Measurements from ENCODE around the gene GLT8D2.

GLT8D2 gene

DNA sequence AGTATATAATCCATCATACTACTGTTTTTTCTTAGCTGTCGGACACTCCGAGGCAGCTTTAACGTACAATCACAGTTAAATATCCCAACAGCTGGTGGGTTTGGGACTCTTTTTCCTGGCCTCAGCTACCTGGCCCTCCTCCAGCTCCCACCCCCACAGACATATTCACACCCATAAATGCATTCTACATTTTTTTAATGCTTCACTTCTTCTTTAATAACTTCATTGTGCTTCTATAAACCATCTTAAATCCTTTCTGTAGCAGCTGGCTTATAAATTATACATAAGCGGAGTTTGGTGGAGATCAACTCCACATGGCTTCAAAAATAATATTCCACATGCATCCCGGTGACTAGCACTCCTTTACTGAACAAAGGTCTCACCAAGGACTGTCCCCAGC lies 51.0 kb downstream of the GLT8D2 start:
- no peak for DNase-seq (ENCODE audit: low spot score)
- TF ChIP-seq, protein P1, sequence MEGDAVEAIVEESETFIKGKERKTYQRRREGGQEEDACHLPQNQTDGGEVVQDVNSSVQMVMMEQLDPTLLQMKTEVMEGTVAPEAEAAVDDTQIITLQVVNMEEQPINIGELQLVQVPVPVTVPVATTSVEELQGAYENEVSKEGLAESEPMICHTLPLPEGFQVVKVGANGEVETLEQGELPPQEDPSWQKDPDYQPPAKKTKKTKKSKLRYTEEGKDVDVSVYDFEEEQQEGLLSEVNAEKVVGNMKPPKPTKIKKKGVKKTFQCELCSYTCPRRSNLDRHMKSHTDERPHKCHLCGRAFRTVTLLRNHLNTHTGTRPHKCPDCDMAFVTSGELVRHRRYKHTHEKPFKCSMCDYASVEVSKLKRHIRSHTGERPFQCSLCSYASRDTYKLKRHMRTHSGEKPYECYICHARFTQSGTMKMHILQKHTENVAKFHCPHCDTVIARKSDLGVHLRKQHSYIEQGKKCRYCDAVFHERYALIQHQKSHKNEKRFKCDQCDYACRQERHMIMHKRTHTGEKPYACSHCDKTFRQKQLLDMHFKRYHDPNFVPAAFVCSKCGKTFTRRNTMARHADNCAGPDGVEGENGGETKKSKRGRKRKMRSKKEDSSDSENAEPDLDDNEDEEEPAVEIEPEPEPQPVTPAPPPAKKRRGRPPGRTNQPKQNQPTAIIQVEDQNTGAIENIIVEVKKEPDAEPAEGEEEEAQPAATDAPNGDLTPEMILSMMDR (IDR thresholded peaks at IDR 0.05; ENCODE audit: borderline replicate concordance, control extremely low read depth, extremely low read depth, insufficient read depth, missing control alignments) = no peak
- in situ Hi-C loops (cut with MboI; ENCODE audit: low sequenced_read_pairs, unreplicated experiment) = no loop called here

DNA sequence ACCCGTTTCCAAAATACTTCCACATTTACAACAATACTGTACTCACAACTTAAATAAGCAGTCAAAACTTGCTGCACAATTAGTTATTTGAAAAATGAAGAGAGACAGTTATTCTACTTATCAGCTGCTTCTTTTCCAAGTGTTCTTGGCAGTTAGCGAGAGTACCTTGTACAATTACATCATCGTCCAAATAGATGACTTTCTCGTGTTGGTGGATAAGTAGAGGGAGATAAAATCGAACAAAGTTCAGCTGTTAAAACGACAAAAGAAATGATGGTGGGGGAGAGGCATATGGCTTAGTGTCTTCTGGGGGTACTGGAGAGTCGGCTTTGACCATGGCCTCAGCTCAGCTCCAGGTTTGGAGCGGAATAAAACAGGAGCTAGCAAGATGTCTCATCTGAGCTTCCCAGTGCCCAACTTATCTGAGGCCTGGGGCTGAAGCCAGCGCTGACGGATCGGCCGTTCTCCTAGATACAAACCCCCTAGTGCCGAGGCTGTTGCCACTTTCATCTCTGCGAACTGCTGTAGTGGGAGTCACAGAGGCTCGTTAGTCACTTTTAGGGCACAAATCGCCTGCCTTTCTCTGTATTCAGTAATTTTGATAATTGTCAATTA lies 52.6 kb downstream of the GLT8D2 start:
- in situ Hi-C loops (cut with MboI; ENCODE audit: low sequenced_read_pairs, unreplicated experiment) = no loop called here
- TF ChIP-seq, protein P1 (IDR thresholded peaks at IDR 0.05; ENCODE audit: borderline replicate concordance, control extremely low read depth, extremely low read depth, insufficient read depth, missing control alignments) = no peak
- no peak for DNase-seq (ENCODE audit: low spot score)

DNA sequence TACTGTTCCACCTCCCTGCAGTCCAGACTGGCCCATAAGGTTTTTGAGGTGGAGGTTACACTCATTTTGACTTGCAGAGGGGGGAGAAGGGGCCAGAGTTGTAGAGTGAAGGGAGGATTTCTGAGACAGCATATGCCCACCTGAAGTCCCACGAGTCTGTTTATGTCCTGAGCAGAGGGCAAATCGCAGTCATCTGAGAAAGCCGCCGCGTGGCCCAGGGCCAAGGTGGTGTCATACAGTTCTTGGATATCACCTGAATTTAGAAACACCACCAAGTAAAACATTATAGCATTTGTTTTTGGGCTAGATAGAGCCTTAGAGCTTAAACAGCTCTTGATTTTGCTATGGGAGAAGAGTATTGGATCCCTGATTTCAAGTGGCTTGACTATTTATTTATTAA lies 53.4 kb downstream of the GLT8D2 start:
- TF ChIP-seq, protein P1 (IDR thresholded peaks at IDR 0.05; ENCODE audit: borderline replicate concordance, control extremely low read depth, extremely low read depth, insufficient read depth, missing control alignments) = no peak
- in situ Hi-C loops (cut with MboI; ENCODE audit: low sequenced_read_pairs, unreplicated experiment) = no loop called here
- DNase-seq (ENCODE audit: low spot score) = no peak

DNA sequence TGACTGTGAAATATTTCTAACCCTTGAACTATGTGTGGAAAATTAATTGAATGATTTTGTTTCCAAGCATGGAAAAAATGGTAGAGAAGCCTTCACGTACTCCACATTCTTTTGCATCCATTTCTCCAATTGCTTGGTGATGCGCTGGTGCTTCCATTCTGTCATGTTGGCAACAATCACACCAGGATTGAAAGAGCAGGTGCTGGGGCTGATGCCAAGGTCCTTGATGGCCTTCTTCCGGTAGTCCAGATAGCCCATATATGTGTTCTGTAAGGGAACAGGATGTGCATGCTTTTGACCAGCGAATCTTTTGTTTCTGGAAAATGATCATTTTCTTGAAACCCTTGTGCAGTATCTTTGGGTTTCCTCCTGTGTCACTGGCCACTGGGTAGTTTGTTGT lies 55.8 kb downstream of the GLT8D2 start:
- TF ChIP-seq, protein P1 (IDR thresholded peaks at IDR 0.05; ENCODE audit: borderline replicate concordance, control extremely low read depth, extremely low read depth, insufficient read depth, missing control alignments) = no peak
- no peak for DNase-seq (ENCODE audit: low spot score)
- in situ Hi-C loops (cut with MboI; ENCODE audit: low sequenced_read_pairs, unreplicated experiment) = no loop called here

DNA sequence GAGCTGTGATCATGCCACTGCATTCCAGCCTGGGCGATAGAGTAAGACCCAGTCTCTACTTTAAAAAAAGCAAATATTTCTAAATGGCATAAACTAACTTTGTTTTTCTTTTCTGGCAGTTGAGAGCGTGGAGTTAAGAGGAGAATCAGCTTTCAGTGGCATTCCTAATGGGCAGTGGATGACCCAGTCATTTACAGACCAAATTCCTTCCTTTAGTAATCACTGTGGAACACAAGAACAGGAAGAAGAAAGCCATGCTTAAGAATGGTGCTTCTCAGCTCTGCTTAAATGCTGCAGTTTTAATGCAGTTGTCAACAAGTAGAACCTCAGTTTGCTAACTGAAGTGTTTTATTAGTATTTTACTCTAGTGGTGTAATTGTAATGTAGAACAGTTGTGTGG lies 63.2 kb downstream of the GLT8D2 start:
- in situ Hi-C loops (cut with MboI; ENCODE audit: low sequenced_read_pairs, unreplicated experiment) = no loop called here
- DNase-seq (ENCODE audit: low spot score) = no peak
- TF ChIP-seq, protein P1 (IDR thresholded peaks at IDR 0.05; ENCODE audit: borderline replicate concordance, control extremely low read depth, extremely low read depth, insufficient read depth, missing control alignments) = no peak

DNA sequence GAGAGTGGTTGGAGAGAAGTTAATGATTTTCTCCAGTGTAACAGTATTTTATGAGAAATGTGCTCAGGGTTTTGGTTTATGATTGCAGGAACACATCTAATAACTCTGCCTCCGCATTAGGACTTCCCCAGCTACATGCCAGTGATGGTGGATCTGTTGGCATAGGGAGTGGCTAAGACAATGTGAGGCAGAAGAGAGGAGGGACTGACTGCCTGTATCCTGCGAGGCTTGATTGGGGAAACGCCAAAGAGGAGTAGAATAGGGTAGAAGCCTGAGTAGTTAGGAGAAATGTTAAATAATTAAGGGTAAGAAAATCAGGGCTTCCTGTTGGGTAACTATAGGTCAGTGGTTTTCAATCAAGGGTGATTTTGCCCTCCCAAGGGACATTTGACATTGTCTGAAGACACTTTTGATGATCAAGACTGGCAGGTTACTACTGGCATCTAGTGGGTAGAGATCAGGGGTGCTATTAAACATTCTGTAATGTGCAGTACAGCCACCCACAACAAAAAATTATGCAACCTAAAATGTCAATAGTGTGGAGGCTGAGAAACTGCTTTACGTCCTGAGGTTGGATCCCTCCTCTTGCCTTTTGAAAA lies 71.5 kb downstream of the GLT8D2 start:
- in situ Hi-C loops (cut with MboI; ENCODE audit: low sequenced_read_pairs, unreplicated experiment) = no loop called here
- TF ChIP-seq, protein P1 (IDR thresholded peaks at IDR 0.05; ENCODE audit: borderline replicate concordance, control extremely low read depth, extremely low read depth, insufficient read depth, missing control alignments) = no peak
- no peak for DNase-seq (ENCODE audit: low spot score)

Data from GM13976 (cell line).